ENCODE data around the gene ISG20.
A peak's percentile ranks its signal among the peaks of the same experiment; 100 is the strongest.

ISG20 gene

DNA sequence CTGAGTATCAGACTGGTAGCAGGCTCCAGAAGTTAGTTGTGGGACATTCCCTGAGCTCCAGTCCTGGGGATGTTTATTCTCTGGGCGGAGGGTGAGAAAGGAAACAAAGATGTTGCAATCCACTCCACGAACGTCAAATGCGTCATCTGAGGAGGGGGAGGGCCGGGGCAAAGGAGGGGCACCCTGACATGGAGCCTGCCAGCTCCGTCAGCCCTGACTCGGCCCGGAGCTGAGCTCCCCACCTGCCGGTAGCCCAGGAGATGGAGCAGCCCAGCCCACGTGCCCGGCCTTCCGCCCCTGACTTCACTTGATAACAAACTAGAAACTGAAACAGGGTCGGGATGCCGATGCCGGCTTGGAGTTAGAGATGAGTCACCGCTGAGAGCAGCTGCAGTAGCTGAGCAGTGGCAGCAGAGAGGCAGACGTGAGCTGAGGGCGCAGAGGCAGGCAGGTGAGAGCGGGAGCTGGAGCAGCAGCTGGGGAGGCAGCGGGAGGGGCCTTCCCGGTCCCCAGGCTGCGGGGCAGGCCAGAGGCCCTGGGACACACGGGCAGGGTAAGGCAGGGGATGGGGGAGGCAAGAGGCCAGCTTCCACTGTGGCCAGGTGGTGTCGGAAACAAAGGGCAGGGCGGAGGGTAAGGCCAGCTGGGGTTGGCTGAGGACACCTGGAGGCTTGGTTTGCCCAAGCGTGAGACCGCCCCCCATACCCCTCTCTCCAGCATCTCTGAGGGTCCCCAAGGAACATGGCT is at the start of gene ISG20:
ISG20 (plus strand) TSS at position 391 of the 747 bp plus-strand sequence; CDS start at position 742, 351 bp downstream.
- peak; percentile 91 for DNase-seq (ENCODE audit: low read depth, low spot score)
- TF ChIP-seq SUZ12 (IDR thresholded peaks at IDR 0.05; ENCODE audit: extremely low read depth, insufficient read depth, insufficient read length), result no peak
- TF ChIP-seq ZNF274 (IDR thresholded peaks at IDR 0.05; ENCODE audit: low read depth, low read length), result no peak
- no peak for TF ChIP-seq YY1 (IDR thresholded peaks at IDR 0.05; ENCODE audit: insufficient read depth, insufficient read length)
- Histone ChIP-seq H3K27me3 (ENCODE audit: insufficient read depth, insufficient read length) (no peaks in the 10 kb centered on the region), H3K4me1 (ENCODE audit: insufficient read depth, insufficient read length) (peaks cover 18% of the 10 kb centered on the region), H3K9ac (ENCODE audit: insufficient read length, low read depth) (peak within 1 kb of the TSS; percentile 62), H3K36me3 (ENCODE audit: insufficient read depth, insufficient read length, low read length) (peaks cover 18% of the 10 kb centered on the region), H3K9me3 (ENCODE audit: insufficient read depth, low read length) (no peaks in the 10 kb centered on the region), H3K4me3 (ENCODE audit: insufficient read length, low read depth) (peak within 1 kb of the TSS; percentile 4)

DNA sequence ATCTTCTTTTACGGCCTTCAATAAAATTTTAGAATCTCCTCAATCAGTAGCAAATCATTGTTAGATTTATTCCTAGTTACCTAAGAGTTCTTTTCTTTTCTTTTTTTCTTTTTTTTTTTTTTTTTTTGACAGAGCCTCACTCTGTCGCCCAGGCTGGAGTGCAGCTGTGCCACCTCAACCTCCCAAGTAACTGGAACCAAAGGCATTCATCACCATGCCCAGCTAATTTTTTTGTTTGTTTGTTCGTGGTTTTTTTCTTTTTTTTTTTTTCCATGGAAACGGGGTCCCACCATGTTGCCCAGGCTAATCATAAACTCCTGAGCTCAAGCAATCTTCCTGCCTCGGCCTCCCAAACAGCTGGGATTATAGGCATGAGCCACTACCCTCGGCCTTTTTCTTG is 48.1 kb upstream of the ISG20 start:
- Histone ChIP-seq H3K9me3 (ENCODE audit: insufficient read depth, low read length) (no peaks in the 10 kb centered on the region), H3K4me3 (ENCODE audit: insufficient read length, low read depth) (no peak overlapping the region), H3K27me3 (ENCODE audit: insufficient read depth, insufficient read length) (no peaks in the 10 kb centered on the region), H3K36me3 (ENCODE audit: insufficient read depth, insufficient read length, low read length) (no peaks in the 10 kb centered on the region), H3K9ac (ENCODE audit: insufficient read length, low read depth) (no peak overlapping the region), H3K4me1 (ENCODE audit: insufficient read depth, insufficient read length) (no peaks in the 10 kb centered on the region)
- TF ChIP-seq SUZ12 (IDR thresholded peaks at IDR 0.05; ENCODE audit: extremely low read depth, insufficient read depth, insufficient read length) (no peak), YY1 (IDR thresholded peaks at IDR 0.05; ENCODE audit: insufficient read depth, insufficient read length) (no peak), ZNF274 (IDR thresholded peaks at IDR 0.05; ENCODE audit: low read depth, low read length) (no peak)
- no peak for DNase-seq (ENCODE audit: low read depth, low spot score)

DNA sequence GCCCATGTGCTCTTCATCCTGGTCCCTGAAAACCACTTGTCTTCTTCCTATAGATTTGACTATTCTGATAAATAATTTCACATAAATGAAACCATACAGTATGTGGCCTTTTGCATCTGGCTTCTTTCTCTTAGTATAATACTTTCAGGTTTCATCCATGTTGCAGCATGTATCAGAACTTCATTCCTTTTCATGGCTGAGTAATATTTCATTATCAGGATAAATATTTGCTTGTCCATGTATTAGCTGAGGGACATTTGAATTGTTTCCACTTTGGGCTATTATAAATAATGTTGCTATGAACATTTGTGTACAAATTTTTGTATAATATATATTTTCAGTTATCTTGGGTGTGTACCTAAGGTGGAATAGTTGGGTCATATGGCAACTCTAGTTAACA is 47.4 kb upstream of the ISG20 start:
- Histone ChIP-seq H3K27me3 (ENCODE audit: insufficient read depth, insufficient read length) (no peaks in the 10 kb centered on the region), H3K4me1 (ENCODE audit: insufficient read depth, insufficient read length) (no peaks in the 10 kb centered on the region), H3K36me3 (ENCODE audit: insufficient read depth, insufficient read length, low read length) (no peaks in the 10 kb centered on the region), H3K9ac (ENCODE audit: insufficient read length, low read depth) (no peak overlapping the region), H3K4me3 (ENCODE audit: insufficient read length, low read depth) (no peak overlapping the region), H3K9me3 (ENCODE audit: insufficient read depth, low read length) (no peaks in the 10 kb centered on the region)
- no peak for DNase-seq (ENCODE audit: low read depth, low spot score)
- TF ChIP-seq SUZ12 (IDR thresholded peaks at IDR 0.05; ENCODE audit: extremely low read depth, insufficient read depth, insufficient read length), result no peak
- TF ChIP-seq ZNF274 (IDR thresholded peaks at IDR 0.05; ENCODE audit: low read depth, low read length), result no peak
- TF ChIP-seq YY1 (IDR thresholded peaks at IDR 0.05; ENCODE audit: insufficient read depth, insufficient read length), result no peak

DNA sequence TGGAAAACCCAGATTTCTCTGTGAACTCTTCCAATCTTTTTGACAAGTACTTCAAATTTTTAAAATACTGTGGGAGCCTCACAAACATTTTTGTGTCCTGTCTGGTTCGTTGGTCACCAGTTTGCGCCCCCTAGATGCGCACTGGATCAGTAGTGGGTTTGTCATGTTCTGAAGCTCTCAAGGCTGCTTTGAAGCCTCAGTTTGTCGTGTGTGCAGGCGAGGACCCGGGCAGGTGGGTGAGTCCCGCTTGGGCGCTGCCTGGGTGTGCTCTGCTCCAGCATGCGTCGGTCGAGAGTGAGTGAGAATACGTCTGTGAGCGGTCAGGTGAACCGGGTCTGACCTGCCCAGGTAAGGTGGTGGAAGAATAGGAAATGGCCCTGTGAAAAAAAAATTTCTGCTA is 34.9 kb upstream of the ISG20 start:
- peak overlapping the region; percentile 24 for H3K9ac ChIP-seq (ENCODE audit: insufficient read length, low read depth)
- H3K4me3 ChIP-seq (ENCODE audit: insufficient read length, low read depth), result peak overlapping the region; percentile 36
- H3K4me1 ChIP-seq (ENCODE audit: insufficient read depth, insufficient read length), result peaks cover 19% of the 10 kb centered on the region
- H3K9me3 ChIP-seq (ENCODE audit: insufficient read depth, low read length), result no peaks in the 10 kb centered on the region
- no peak for DNase-seq (ENCODE audit: low read depth, low spot score)
- peaks cover 74% of the 10 kb centered on the region for H3K27me3 ChIP-seq (ENCODE audit: insufficient read depth, insufficient read length)
- TF ChIP-seq YY1 (IDR thresholded peaks at IDR 0.05; ENCODE audit: insufficient read depth, insufficient read length) (no peak), ZNF274 (IDR thresholded peaks at IDR 0.05; ENCODE audit: low read depth, low read length) (no peak), SUZ12 (IDR thresholded peaks at IDR 0.05; ENCODE audit: extremely low read depth, insufficient read depth, insufficient read length) (no peak)
- H3K36me3 ChIP-seq (ENCODE audit: insufficient read depth, insufficient read length, low read length), result no peaks in the 10 kb centered on the region

DNA sequence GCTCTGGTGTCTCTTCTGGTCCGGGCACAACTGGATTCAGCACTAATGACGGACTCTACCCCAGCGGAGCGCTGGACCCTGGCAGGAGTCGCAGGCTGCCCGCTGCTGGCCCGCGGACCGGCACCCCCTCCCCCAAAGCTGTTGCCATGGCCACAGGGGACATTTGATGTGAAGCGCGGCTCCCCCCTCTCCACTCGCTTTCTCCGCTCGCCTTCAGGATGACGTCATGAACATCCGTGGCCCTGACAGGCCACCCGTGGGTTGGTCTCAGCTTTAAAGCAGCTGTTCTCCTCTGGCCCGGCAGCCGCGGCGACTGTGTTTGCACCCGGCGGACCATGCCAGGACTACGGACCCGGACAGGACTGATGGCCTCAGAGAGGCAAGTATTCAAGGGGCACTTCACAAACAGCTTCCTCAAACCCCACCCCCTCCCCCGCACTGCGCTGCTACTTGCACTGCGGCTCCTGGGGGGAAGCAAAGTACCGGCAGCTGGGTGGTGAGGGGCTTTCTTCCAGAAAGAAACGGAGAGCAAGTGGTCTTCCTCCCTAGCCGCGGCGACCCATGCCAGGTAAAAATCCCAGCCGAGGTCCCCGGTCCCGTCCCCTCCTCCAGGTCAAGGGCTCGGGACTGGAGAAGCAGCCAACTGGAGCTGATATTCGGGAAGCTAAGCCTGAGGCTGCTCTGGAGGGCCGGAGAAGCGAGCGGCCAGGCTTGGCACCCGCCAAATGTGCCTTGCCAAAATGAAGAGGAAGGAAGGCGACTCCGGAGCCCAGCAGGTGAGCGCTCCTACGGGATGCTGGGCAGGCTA is 34.2 kb upstream of the ISG20 start:
- Histone ChIP-seq H3K9ac (ENCODE audit: insufficient read length, low read depth) (peak overlapping the region; percentile 66), H3K4me3 (ENCODE audit: insufficient read length, low read depth) (peak overlapping the region; percentile 36), H3K36me3 (ENCODE audit: insufficient read depth, insufficient read length, low read length) (no peaks in the 10 kb centered on the region), H3K9me3 (ENCODE audit: insufficient read depth, low read length) (no peaks in the 10 kb centered on the region), H3K4me1 (ENCODE audit: insufficient read depth, insufficient read length) (peaks cover 19% of the 10 kb centered on the region), H3K27me3 (ENCODE audit: insufficient read depth, insufficient read length) (peaks cover 80% of the 10 kb centered on the region)
- DNase-seq (ENCODE audit: low read depth, low spot score), result no peak
- TF ChIP-seq YY1 (IDR thresholded peaks at IDR 0.05; ENCODE audit: insufficient read depth, insufficient read length), result no peak
- no peak for TF ChIP-seq SUZ12 (IDR thresholded peaks at IDR 0.05; ENCODE audit: extremely low read depth, insufficient read depth, insufficient read length)

DNA sequence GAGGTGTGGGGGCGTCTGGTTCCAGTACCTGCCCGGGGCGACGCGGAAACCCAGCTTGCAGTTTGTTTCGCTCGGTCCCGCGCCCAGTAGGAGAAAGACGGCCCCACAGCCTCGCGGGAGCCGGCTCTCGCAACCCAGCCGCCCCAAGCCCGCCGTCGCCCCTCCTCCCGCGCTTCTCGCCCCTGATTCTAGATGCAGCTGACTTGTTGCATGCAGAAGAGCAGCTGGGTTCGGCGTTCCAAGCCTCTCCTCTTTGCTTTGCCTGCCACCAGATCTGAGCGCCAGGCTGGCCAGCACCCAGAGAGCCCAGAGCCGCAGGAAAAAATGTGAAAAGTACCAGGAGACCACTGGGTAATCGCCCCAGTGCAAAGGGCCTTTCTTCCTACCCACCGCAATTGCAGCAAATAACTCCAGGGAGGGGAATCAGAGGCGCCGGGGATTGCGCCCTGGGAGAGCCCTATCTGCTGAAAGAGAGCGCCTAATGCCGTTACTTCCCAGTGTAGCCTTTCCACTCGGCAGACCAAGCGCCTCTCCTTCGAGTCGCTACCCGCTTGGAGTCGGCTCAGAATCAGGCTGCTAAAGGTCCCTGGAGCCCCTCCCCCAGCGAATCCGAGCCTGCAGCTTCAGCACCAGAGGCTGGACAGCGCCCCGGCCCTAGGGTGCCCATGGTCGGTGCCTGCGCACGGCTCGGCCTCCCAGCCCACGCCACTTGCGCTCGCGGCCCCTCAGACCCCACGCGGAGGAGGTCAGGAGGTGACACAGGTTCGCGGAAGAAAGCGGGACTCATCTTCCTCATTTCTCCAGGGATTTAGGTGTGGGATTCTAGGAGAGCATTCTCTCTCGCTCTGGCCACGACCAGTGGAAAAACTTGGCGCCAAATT is 33.4 kb upstream of the ISG20 start:
- TF ChIP-seq ZNF274 (IDR thresholded peaks at IDR 0.05; ENCODE audit: low read depth, low read length) (no peak), SUZ12 (IDR thresholded peaks at IDR 0.05; ENCODE audit: extremely low read depth, insufficient read depth, insufficient read length) (peak; percentile 99)
- no peaks in the 10 kb centered on the region for H3K9me3 ChIP-seq (ENCODE audit: insufficient read depth, low read length)
- H3K27me3 ChIP-seq (ENCODE audit: insufficient read depth, insufficient read length), result peaks cover 84% of the 10 kb centered on the region
- peak; percentile 52 for DNase-seq (ENCODE audit: low read depth, low spot score)
- H3K4me1 ChIP-seq (ENCODE audit: insufficient read depth, insufficient read length), result peaks cover 21% of the 10 kb centered on the region
- H3K4me3 ChIP-seq (ENCODE audit: insufficient read length, low read depth), result peak overlapping the region; percentile 36
- H3K36me3 ChIP-seq (ENCODE audit: insufficient read depth, insufficient read length, low read length), result no peaks in the 10 kb centered on the region
- peak overlapping the region; percentile 66 for H3K9ac ChIP-seq (ENCODE audit: insufficient read length, low read depth)

All from NT2/D1 (cell line).